Small intestine (tissue), 7 donors: ENCODE data around the gene KMT2A. TPM values are rescaled to one million over a fixed set of nuclear protein-coding genes. Genes with fewer than 3 reads are reported as not detected.
A peak's percentile ranks its signal among the peaks of the same experiment; 100 is the strongest.

Source experiments
- DNase-seq, 2 donors: peaks; one replicate each; pipeline versions ENCODE4 v3.0.0 to v3.0.0-alpha.2; 2013
- FAIRE-seq: peaks from 2 replicates; lab custom pipeline; 2012; peaks lifted over from hg19 to GRCh38; lab: Jason Lieb, UNC
- H3K27ac ChIP-seq, 3 donors: one replicate each; pipeline ENCODE4 v1.5.1; 2013; ENCODE audit warnings: low read length in 2 of 3, mild to moderate bottlenecking in 2 of 3, control low read depth in 1 of 3, inconsistent platforms in 1 of 3, low read depth in 1 of 3, moderate library complexity in 1 of 3
- H3K27me3 ChIP-seq, 3 donors: one replicate each; pipeline ENCODE4 v1.6.1; 2013; ENCODE audit warnings: low read length in 3 of 3, inconsistent platforms in 1 of 3; ENCODE audit not compliant: control insufficient read depth in 3 of 3, insufficient read depth in 3 of 3
- H3K36me3 ChIP-seq, 3 donors: one replicate each; pipeline ENCODE4 v1.6.1; 2013; ENCODE audit warnings: low read length in 3 of 3, inconsistent platforms in 1 of 3, low read depth in 1 of 3, mild to moderate bottlenecking in 1 of 3, moderate library complexity in 1 of 3; ENCODE audit not compliant: control insufficient read depth in 3 of 3, insufficient read depth in 2 of 3
- H3K4me1 ChIP-seq, 3 donors: one replicate each; pipeline ENCODE4 v1.6.1; 2013; ENCODE audit warnings: low read length in 2 of 3, inconsistent platforms in 1 of 3, low read depth in 1 of 3, mild to moderate bottlenecking in 1 of 3, moderate library complexity in 1 of 3; ENCODE audit not compliant: control insufficient read depth in 3 of 3, insufficient read depth in 2 of 3
- H3K4me3 ChIP-seq, 3 donors: one replicate each; pipeline ENCODE4 v1.5.1; 2013; ENCODE audit warnings: low read length in 3 of 3, control low read depth in 1 of 3, inconsistent platforms in 1 of 3, low read depth in 1 of 3, mild to moderate bottlenecking in 1 of 3, moderate library complexity in 1 of 3
- H3K9me3 ChIP-seq, 2 donors: one replicate each; pipeline ENCODE4 v1.6.1; 2013; ENCODE audit warnings: low read depth in 1 of 2, low read length in 1 of 2; ENCODE audit not compliant: control insufficient read depth in 2 of 2, insufficient read depth in 1 of 2
- WGBS, 3 donors: extraction: QIAGEN DNeasy Blood & Tissue Kit; methylation state at CpG; one replicate each; pipeline ENCODE4 v1.1.7; 2013; 5-methylcytosine and 5-hydroxymethylcytosine counted together
- polyA plus RNA-seq, 4 donors: library from polyadenylated mRNA; stranded (reverse) in 3 of 4; unstranded in 1 of 4; fragments of 200-250 nt in 3 of 4; fragments of 120-200 nt in 1 of 4; gene quantifications; one replicate each; pipeline versions ENCODE4 v1.2.1 to v1.2.3, GENCODE V29; 2013
- donor health status: healthy with polysubstance abuse.
- donor health status: control.
- donor health status: control.
- donor health status: Bipolar disorder and iron deficiency.
- donor health status: healthy.

The KMT2A gene
- polyA plus RNA-seq, 4 donors, result 7.3 to 33.5 (median 9.5) TPM

- Histone ChIP-seq H3K4me3 (peak overlapping the region; percentile 95 to 100 (median 96)), H3K4me1 (peaks cover 4 to 33% (median 13%) of the 10 kb centered on the region in 3 donors), H3K9me3 (no peaks in the 10 kb centered on the region), H3K27ac (peak overlapping the region; percentile 80 to 84 (median 82)), H3K27me3 (no peaks in the 10 kb centered on the region), H3K36me3 (peaks cover 0 to 2% (median 0%) of the 10 kb centered on the region in 3 donors)
- peak; percentile 71 to 74 for DNase-seq
- FAIRE-seq, result no peak
- WGBS, 3 donors, result 0 to 1% (median 0%) methylated on average over 25 to 28 of the region's 28 CpGs
Observed at GRCh38 chr11:118437208-118438125, 1.2 kb downstream of the KMT2A start.

DNA sequence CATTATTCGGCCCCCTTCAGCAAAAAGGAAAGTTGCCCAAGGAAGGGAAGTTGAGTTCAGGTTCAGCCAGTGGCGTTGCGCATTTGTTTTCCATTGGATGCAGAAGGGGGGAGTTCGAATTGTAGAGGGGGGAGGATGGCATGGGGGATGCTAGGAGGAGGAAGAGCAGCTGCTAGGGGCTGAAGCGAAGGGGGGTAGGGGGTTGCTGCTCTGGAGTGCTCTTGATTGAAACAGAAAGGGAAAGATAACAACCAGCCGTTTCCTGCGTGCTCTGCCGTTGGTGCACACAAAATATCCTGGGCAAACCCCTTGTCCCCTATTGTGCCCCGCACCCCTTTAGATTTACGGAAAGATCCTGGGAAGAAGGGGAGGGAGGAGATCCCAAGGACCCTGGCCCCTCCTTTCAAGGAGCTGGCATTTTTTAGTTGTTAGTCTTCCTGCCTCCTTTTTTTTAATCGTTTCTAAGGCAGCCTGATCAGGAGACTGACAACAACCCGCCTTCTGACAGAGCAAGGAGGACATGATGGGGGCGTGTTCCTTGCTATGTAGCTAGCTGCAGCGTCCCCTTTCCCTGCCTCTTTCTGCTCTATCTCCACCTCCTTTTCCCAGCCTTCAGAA is 2.1 kb downstream of the KMT2A start:
- Histone ChIP-seq H3K4me1 (peaks cover 4 to 36% (median 13%) of the 10 kb centered on the region in 3 donors), H3K4me3 (peak overlapping the region; percentile 8 to 100 (median 96)), H3K36me3 (peaks cover 0 to 2% (median 0%) of the 10 kb centered on the region in 3 donors), H3K27me3 (no peaks in the 10 kb centered on the region), H3K27ac (peak overlapping the region; percentile 66 to 84 (median 82)), H3K9me3 (no peaks in the 10 kb centered on the region)
- FAIRE-seq (no peak), DNase-seq (peak; percentile 58 to 80)
- WGBS, 3 donors, result 0 to 1% (median 1%) methylated on average over 14 of the region's 14 CpGs

GRCh38 chr11:118439646-118440045 is 3.4 kb downstream of the KMT2A start:
- no peaks in the 10 kb centered on the region for H3K27me3 ChIP-seq
- H3K4me1 ChIP-seq, result peaks cover 7 to 29% (median 13%) of the 10 kb centered on the region in 3 donors
- no peak for DNase-seq
- H3K36me3 ChIP-seq, result peaks cover 0 to 5% (median 0%) of the 10 kb centered on the region in 3 donors
- no peak for FAIRE-seq
- H3K9me3 ChIP-seq, result no peaks in the 10 kb centered on the region
- H3K4me3 ChIP-seq, result no peak overlapping the region
- no peak overlapping the region for H3K27ac ChIP-seq

- no peaks in the 10 kb centered on the region for H3K27me3 ChIP-seq
- DNase-seq (no peak), FAIRE-seq (no peak)
- peak overlapping the region in 1 of 3 donors; percentile 26 for H3K27ac ChIP-seq
- 28 to 41% (median 39%) methylated on average over 3 of the region's 3 CpGs for WGBS, 3 donors
- peaks cover 6 to 28% (median 13%) of the 10 kb centered on the region in 3 donors for H3K4me1 ChIP-seq
- H3K9me3 ChIP-seq, result no peaks in the 10 kb centered on the region
- H3K4me3 ChIP-seq, result no peak overlapping the region
- H3K36me3 ChIP-seq, result peaks cover 0 to 9% (median 2%) of the 10 kb centered on the region in 3 donors
Observed at GRCh38 chr11:118441770-118442275, 5.5 kb downstream of the KMT2A start.

GRCh38 chr11:118442301-118442700 is 6.0 kb downstream of the KMT2A start:
- no peak for FAIRE-seq
- Histone ChIP-seq H3K36me3 (peaks cover 0 to 9% (median 3%) of the 10 kb centered on the region in 3 donors), H3K27me3 (no peaks in the 10 kb centered on the region), H3K4me3 (no peak overlapping the region), H3K27ac (no peak overlapping the region), H3K9me3 (no peaks in the 10 kb centered on the region), H3K4me1 (peaks cover 6 to 28% (median 13%) of the 10 kb centered on the region in 3 donors)
- DNase-seq, result no peak
- 22 to 42% (median 24%) methylated on average over 3 of the region's 3 CpGs for WGBS, 3 donors

DNA sequence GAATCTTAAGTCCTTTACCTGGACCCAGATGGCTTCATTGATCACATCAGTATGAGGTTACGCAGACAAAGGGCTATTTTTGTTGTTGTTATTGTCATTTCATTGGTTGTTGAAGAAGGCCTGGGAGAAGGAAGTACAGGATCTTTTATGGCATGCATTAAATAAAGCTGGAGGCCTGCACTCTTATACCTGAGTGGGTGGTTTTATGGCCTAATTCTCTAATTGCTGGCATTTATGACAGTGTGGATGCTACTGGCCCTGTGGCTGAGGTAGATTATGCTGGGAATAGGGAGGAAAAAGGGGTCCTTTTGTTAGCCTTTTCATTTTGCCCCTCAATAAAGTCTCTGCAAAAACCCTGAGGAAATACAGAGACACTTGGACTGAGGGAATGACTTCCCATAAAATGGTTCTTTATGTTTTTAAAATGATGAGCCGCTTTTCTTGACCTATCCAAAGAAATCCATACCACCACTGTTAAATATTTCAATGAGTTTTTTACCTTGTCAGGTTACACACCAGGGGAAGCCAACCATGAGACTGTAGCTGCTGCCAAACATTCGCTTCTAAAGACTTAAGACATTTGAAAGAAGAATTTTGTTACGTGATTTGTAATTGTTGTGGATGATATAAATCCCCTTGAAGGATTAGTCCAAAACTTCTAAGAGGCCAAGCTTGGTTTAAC is 6.8 kb downstream of the KMT2A start:
- FAIRE-seq (no peak), DNase-seq (peak; percentile 61 to 68)
- H3K9me3 ChIP-seq, result no peaks in the 10 kb centered on the region
- 58 to 72% (median 58%) methylated on average over 4 of the region's 4 CpGs for WGBS, 3 donors
- H3K4me1 ChIP-seq, result peaks cover 6 to 23% (median 13%) of the 10 kb centered on the region in 3 donors
- no peak overlapping the region for H3K27ac ChIP-seq
- H3K4me3 ChIP-seq, result no peak overlapping the region
- H3K36me3 ChIP-seq, result peaks cover 0 to 9% (median 3%) of the 10 kb centered on the region in 3 donors
- H3K27me3 ChIP-seq, result no peaks in the 10 kb centered on the region

- 62 to 69% (median 65%) methylated on average over 2 of the region's 2 CpGs for whole genome bisulfite sequencing, 3 donors
- DNase-seq (no peak), FAIRE-seq (no peak)
- H3K4me1 ChIP-seq, result peaks cover 6 to 20% (median 13%) of the 10 kb centered on the region in 3 donors
- no peak overlapping the region for H3K27ac ChIP-seq
- no peaks in the 10 kb centered on the region for H3K9me3 ChIP-seq
- H3K36me3 ChIP-seq, result peaks cover 0 to 9% (median 3%) of the 10 kb centered on the region in 3 donors
- H3K4me3 ChIP-seq, result no peak overlapping the region
- no peaks in the 10 kb centered on the region for H3K27me3 ChIP-seq
Observed at GRCh38 chr11:118443590-118444218, 7.4 kb downstream of the KMT2A start.
